GM18502 (cell line): ENCODE results near the gene AGO1.

Experiments
- ATAC-seq: cut with Tn5 transposase; IDR thresholded peaks from one replicate; pipeline ENCODE4 v1.9.1; 2021; ENCODE audit warnings: mild to moderate bottlenecking; ENCODE audit not compliant: unreplicated experiment, poor library complexity

Gene AGO1

DNA sequence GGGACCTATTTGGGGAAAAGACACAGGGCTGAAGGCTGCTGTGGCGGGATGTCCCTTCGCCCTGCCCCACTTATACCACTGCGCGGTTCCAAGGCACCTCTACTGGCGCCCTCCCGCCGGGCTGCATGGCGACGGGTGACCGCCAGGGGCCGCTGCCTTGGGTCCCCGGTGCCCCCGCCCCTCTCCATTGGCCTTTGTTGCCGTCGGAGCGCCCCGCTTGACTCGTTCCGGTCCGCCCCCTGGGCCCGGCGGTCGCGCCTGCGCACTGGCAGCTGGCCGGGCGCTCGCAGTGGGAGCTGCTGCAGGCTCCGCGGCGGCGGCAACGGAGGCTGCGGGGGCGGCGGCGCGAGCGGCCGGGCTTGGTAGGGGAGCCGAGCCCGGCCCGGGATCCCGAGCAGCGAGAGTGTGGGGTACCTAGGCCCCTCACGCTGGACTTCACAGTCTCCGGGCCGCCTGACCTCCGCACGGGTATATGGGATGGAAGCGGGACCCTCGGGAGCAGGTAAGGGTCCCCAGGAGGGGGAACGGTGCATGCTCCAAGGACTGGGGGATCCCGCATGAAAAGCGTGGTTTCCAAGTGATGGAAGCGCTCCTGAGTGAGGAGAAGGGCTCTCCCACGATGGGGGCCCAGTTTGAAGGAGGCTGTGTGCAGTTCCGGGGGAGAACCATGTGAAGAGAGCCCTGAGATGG, at the start of gene AGO1:
Gene AGO1, plus strand, starts transcription at position 265 of the 690 bp plus-strand sequence. Its CDS starts 213 bp downstream, at position 478.
- ATAC-seq = peak; percentile 90

DNA sequence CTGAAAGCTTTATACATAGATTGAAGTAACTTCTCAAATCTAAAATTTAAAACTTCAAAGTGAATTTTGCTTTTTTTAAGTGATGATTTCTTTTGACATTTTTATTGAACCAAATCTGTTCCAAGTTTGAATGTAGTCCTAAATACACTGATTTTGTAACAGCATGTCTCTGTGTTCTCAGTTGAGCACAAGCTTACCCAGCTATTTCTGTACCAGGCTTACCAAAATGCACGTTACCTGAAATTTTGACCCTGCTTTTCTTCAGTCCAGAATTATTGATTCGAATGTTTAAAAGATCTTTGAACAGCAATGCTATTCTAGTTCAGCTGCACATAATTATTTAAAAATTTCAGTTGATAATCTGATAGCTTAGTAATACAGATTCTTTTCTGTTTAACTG, 49.6 kb upstream of the AGO1 start:
- no peak for ATAC-seq

DNA sequence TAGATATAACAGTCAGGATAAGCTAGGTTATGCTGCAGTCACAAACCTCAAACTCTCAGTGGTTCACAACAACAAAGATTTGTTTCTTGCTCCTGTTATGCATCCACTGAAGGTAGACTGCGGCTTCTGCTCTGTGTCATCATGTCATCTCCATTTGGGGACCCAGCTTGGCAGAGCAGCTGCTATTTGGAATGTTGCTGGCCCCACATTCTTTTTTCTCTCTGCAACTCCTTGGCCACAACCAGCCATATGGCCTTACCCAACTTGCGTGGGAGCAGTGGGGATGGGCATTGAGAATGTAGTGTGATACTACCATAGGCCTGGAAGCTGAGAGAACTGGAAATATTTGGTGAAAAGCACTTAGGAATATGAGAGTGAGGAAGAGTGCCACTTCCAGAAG, 48.8 kb upstream of the AGO1 start:
- no peak for ATAC-seq

DNA sequence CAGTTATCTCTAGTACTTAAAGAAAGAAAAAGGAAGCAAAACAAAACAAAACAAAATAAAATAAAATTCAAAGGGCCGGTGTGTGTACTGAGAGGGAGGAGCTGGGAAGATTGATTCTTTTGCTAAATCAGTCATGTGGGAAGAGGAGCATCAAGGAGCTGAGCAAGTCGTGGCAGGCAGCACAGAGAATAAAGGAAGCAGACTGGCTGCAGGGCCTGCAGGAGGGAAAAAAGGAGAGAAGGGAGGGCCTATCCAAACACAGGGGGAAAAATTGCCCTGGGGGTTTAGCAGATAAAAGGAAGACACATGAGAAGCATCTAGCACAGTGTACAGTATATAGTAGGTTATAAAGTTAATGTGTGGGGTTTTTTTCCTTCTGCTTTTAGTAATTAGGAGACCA, 47.6 kb upstream of the AGO1 start:
- no peak for ATAC-seq

DNA sequence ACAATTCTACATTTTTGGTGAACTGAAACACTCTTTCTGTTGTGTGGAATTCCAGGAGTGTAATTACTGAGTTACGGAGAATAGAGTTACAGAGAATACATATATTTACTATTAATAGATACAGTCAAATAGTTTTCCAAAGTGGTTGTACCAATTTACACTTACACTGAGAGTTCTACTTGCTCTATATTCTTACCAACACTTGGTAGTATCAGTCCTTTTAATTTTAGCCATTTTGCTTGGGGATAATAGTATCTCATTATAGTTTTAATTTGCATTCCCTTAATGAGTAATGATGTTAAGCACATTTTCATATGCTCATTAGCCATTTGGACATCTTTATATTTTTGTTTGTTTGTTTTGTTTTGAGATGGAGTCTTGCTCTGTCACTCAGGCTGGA, 46.3 kb upstream of the AGO1 start:
- ATAC-seq = no peak

DNA sequence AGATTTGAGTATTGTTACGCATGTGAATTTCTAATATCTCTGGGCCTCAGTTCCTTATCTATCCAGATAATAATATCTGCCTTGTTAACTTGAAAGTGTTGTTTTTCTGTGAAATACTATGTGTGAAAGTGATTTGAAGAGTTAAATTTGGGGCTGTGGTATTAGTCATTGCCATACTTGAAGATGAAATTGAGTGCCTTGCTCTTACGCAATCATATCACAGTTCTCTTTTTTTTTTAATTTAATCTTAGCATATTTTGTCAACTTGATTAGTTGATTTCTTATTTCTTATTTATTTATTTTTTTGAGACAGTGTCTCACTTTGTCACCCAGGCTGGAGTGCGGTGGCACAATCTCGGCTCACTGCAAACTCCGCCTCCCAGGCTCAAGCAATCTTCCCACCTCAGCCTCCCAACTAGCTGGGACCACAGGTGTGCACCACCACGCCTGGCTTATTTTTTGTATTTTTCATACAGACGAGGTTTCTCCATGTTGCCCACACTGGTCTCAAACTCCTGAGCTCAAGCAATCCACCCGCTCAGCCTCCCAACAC, 44.2 kb upstream of the AGO1 start:
- ATAC-seq = no peak

DNA sequence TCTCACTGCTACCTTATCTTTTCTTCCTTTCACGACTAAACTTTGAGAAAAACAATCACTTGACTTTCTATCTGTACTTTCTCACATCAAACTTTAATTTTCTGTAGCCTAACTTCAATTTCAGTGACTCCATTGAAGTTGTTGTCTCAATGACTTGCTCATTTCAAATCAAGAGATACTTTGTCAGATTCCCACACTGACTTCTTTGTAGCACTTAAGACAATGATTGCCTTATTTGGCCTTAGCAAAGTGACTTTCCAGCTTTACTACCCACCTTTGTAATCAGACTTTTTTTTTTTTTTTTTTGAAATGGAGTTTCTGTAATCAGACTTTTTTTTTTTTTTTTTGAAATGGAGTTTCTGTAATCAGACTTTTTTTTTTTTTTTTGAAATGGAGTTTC, 38.2 kb upstream of the AGO1 start:
- ATAC-seq = no peak

DNA sequence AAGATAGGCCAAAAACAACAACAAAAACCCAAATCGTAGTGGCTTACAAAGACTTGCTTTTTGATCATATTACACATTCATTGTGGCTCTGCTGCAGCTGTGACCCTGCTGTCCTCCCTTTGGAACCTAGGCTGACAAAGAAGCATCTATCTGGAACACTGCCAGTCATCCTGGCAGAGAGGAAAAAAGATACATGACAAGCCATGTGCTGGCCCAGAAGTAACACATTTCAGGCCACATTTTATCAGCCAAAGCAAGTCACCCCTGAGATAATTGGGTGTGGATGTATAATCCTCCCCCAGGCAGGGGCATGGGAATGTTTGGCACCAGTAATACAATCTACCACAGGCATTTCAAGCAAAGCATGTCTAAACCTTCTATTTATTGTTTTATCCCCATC, 37.2 kb upstream of the AGO1 start:
- ATAC-seq = no peak

DNA sequence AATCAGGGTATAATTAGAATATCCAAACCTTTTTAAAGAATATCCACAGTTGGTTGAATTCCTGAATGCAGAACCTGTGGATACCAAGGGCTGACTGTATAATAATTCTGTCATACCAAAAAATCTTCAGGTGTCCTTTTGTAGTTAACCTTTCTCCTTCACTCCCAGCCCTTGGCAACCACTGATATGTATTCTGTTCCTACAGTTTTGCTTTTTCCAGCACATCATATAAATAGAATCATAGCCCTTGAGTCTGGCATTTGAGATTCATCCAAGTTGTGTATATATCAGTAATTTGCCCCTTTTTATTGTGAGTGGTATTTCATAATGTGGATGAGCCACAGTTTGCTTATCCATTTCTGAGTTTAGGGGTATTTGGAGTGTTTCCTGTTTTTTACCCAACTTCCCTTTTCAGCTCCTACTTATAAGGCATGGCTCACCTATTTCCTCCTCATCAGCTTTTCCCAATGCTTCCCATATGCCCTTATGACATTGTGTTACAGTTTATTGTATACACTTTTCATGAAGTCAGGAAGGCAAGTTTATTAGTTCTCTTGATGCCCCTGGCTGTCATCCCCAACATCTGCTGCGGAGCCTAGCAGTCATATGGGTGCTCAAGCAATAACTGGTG, 35.0 kb upstream of the AGO1 start:
- ATAC-seq = no peak

DNA sequence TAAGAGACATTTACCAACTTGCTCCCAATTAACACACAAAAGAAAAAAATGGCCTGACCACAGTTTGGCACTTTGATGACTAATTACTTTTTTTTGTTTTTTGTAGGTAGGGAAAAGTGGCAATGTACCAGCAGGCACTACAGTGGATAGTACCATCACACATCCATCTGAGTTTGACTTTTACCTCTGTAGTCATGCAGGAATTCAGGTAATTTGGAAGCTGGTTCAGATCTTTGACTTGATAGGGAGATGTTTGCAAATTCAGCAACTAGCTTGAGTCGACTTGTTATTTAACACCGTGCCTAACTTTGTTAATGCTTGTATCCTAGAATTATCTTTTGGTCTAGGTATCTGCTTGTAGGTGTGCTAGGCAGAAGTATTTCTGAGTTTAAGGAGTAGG, 33.0 kb upstream of the AGO1 start:
- ATAC-seq = no peak

DNA sequence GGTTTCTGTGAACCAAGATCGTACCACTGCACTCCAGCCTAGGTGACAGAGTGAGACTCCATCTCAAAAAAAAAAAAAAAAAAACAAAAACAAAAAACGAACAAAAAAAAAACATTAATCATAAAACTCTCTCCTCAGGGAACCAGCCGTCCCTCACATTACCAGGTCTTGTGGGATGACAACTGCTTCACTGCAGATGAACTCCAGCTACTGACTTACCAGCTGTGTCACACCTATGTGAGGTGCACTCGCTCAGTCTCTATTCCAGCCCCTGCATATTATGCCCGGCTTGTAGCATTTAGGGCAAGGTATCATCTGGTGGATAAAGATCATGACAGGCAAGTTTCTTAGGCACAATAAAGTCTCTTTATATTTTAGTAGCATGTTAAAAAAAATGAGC, 32.3 kb upstream of the AGO1 start:
- no peak for ATAC-seq

DNA sequence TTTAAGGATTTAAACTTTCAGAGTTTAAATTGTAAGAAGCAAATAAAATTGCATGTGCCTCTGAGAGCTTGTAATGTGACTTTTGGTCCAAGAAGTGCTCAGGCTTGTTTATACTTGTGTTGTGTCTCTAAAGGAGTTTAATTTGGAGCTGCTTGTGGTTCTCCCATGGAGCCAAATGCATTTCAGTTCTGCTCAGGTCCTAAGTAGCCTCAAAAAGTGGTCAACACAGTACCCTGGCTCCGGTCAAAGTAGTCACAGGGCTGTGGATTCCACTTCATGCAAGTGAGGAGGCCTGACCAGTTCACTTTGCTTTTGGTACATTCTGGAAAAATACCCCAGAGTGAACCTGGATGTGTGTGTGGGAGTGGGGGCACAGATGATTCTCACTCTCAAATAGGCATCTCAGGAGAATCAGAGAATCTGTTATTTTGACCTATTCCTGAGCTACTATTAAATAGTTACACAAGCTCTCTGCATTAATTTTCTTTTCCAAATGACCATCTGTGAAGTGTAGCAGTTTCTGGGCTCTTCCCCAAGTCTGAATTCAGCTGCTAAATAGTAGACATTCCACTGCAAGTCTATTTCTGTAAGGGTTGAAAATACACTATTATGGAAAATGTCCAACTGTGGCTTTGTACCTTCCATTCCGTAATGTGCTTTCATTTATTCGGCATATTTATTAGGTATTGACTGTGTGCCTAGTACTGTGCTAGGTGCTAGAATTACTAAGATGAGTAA, 31.7 kb upstream of the AGO1 start:
- ATAC-seq = no peak

DNA sequence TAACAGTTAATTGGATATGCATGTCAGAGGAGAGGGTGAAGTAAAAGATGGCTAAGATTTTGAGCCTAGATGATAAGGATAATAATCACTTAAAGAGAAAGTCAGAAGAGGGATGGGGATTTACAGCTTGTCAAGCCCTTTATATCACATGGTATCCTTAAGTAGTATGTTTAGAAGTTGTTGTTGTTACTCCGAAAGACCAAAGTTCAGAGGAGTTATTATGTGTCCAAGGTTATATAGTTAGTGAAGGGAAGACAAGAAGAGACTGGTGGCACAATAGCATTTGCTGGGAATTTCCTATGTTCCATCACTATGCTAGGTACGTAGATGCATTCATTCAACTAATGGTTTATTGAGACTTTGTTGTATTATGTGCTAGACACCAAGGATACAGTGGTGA, 30.8 kb upstream of the AGO1 start:
- no peak for ATAC-seq

DNA sequence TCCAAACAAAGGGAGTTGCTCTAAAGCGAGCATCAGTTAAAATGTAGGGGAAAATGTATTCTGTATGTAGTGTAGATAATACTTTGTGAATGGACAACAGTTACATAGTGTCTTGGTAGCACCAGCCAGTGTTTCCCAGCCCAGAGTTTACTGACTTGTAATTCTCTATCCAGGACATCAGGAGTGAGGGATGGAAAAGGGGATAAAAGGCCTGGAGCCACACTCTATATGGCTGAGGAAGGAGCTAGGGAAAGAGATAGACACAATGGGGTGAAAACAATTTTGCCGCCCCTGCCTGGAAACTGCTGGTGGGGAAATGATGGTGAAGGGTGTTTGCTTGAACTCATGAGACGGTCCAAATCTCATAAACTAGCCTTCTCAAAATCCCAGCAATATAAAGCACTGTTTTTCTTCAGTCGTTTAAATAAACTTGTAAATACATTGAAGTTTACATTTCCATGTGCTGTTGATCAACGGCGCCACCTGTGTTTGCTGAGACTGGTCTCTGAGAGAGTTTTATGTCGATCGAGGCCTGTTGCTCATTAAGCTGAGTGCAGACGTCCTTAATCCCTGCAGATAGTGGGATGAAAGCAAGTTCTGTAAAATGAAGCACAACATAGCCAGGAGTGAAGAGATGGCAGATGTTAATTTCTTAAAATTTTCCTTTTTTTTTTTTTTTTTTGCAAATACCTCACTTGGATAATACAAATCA, 27.9 kb upstream of the AGO1 start:
- no peak for ATAC-seq

DNA sequence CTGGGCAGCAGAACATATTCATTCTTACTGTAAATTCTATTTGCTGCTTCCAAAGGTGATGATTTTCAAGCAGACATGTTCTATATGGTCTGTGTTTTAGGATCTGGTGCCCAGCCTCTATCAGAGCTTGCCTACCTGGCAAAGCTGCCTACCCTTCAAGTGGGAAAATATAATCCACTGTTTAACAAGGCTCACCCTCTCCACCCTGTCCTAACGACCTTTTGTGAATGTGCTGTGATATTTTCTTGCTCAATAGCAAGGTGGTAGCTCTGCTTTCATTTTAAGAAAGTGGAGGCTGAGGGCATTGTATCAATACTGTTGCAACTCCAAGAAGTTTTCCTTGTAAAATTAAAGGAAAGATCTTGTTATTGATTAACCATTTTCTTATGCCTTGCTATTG, 26.0 kb upstream of the AGO1 start:
- ATAC-seq = no peak

DNA sequence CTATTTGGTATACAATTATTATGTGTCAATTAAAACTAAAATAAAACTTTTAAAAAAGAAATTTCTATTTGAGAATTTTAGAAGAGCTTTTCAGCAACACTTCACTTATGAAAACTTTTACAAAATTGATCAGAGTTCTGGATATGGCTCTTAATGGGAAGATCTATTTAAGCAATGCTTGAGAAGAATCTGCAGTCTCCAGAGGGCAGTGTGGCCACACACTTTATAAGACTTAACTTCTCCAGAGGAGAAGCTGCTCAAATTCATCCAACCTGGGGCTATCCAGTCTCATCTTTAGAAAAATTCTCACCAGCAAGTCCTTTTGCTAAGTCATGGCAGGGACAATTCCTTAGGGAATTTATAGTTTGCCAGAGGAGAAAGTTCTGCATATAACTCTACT, 25.2 kb upstream of the AGO1 start:
- ATAC-seq = no peak

DNA sequence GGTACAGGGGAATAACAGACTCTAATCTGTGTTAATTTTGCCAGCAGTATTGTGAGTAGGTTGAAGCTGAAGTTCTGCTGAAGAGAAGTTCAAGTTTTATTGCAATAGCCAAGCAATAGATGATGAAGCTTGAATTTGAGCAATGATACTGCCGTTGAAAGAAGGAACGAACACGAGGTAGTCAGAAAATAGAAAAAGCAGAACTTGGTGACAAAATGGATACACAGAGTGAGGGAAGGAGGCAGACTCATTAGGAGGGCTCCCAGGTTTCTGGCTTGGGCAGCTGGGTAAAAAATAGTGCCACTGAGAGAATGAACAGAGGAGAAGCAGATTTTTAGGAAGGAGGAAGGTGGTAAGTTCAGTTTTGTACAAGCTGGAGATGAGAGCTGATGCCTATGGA, 22.3 kb upstream of the AGO1 start:
- ATAC-seq = no peak

DNA sequence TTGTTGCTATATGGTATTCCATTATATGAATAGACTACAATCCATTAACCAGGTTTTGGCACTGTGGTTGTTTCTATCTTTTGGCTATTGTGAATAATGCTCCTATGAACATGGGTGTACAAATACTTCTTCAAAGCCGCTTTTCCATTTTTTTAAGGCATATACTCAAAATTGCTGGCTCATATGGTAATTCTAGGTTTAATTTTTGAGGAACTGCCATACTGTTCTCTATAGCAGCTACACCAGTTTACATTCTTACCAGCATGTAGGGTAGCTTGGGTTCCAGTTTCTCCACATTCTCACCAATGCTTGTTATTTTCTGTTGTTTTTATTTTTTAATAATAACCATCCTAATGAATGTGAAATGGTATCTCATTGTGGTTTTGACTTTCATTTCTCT, 19.9 kb upstream of the AGO1 start:
- ATAC-seq = no peak

DNA sequence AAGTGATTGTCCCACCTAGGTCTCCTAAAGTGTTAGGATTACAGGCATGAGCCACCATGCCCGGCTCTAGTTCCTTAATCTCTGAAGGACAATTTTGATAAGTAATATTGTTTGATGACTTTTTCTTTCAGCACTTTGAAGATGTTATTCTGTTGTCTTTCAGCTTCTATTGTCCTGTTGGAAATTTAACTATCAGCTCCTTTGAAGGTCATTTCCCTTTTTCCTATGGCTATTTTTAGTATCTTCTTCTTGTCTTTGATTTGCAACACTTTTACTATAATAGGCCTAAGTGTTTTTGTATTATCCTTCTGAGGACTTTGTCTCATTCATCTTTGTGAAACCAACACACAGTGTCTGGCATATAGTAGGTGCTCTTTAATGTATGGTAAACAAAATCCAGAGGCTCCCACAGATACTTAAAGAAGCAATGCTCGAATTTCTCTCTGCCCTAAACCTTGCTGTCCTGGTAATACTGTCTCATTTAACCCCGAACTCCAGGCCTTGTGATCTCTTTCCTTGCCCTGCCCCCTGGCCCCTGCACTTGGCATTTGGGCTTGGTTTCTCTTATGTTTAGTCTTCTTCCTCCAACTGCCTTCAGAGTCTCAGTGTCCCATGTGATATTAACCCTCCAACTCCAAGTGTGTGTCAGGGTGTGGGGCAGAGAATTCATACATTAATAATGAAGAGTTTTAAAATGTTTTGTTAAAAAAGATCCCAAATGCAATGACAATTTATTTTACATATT, 19.0 kb upstream of the AGO1 start:
- no peak for ATAC-seq

DNA sequence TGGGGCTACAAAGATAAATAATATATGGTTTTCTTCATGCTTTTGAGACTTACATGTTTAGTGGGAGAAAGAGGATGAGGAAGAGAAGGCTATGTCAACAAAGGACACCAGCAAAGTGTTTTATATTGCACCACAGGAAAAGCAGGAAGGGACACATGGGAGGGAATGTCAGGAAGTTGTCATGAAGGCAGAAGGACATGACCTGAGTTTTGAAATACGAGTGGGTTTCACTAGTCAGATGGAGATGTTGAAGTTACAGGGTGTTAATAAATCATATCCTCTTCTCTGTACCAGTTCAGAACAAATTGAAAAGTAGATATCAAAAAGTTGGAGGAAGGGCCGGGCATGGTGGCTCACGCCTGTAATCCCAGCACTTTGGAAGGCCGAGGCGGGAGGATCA, 18.2 kb upstream of the AGO1 start:
- no peak for ATAC-seq
